Measurements from ENCODE around the gene KRTAP9-7.
A peak's percentile ranks its signal among the peaks of the same experiment; 100 is the strongest.
"Not testable (repeated sequence)": the region's sequence is repeated elsewhere in the genome, so short reads cannot be mapped to it uniquely, and the experiment has no call there.

The KRTAP9-7 gene

GRCh38 chr17:41275648-41276190 is at the start of gene KRTAP9-7:
Gene KRTAP9-7, plus strand, starts transcription at chr17:41275698. Its CDS starts 0 bp downstream, at chr17:41275698.
- not testable (repeated sequence) for DNase-seq

- DNase-seq, result no peak
Measured at GRCh38 chr17:41226051-41226450, 49.4 kb upstream of the KRTAP9-7 start.

GRCh38 chr17:41226598-41227095 is 48.9 kb upstream of the KRTAP9-7 start, which contains the start of gene KRTAP9-2:
Gene KRTAP9-2, plus strand, starts transcription at chr17:41226648. Its CDS starts 7 bp downstream, at chr17:41226655.
- DNase-seq, result not testable (repeated sequence)

GRCh38 chr17:41230094-41230493 is 45.4 kb upstream of the KRTAP9-7 start:
- DNase-seq, result no peak

- no peak for DNase-seq
Measured at GRCh38 chr17:41231731-41232130, 43.8 kb upstream of the KRTAP9-7 start.

- not testable (repeated sequence) for DNase-seq
Measured at GRCh38 chr17:41232399-41233105, 42.9 kb upstream of the KRTAP9-7 start, which contains the start of gene KRTAP9-3. Gene KRTAP9-3, plus strand, starts transcription at chr17:41232449. Its CDS starts 53 bp downstream, at chr17:41232502.

GRCh38 chr17:41237116-41237515 is 38.4 kb upstream of the KRTAP9-7 start:
- not testable (repeated sequence) for DNase-seq

- DNase-seq, result peak; percentile 9
Measured at GRCh38 chr17:41237949-41238437, 37.5 kb upstream of the KRTAP9-7 start, which contains the start of gene KRTAP9-8. Gene KRTAP9-8, plus strand, starts transcription at chr17:41237999. Its CDS starts 53 bp downstream, at chr17:41238052.

- not testable (repeated sequence) for DNase-seq
Measured at GRCh38 chr17:41246995-41247787, 28.3 kb upstream of the KRTAP9-7 start.

GRCh38 chr17:41249637-41250240 is 25.8 kb upstream of the KRTAP9-7 start, which contains the start of gene KRTAP9-4:
Gene KRTAP9-4, plus strand, starts transcription at chr17:41249687. Its CDS starts 34 bp downstream, at chr17:41249721.
- not testable (repeated sequence) for DNase-seq

GRCh38 chr17:41251261-41251660 is 24.2 kb upstream of the KRTAP9-7 start:
- no peak for DNase-seq

GRCh38 chr17:41254861-41255260 is 20.6 kb upstream of the KRTAP9-7 start:
- no peak for DNase-seq

- DNase-seq, result not testable (repeated sequence)
Measured at GRCh38 chr17:41255381-41256290, 19.9 kb upstream of the KRTAP9-7 start, which contains the start of gene KRTAP9-9. Gene KRTAP9-9, plus strand, starts transcription at chr17:41255384.

GRCh38 chr17:41256291-41256685 is 19.2 kb upstream of the KRTAP9-7 start:
- DNase-seq, result no peak

- no peak for DNase-seq
Measured at GRCh38 chr17:41258406-41258805, 17.1 kb upstream of the KRTAP9-7 start.

GRCh38 chr17:41263212-41263611 is 12.3 kb upstream of the KRTAP9-7 start:
- no peak for DNase-seq

- no peak for DNase-seq
Measured at GRCh38 chr17:41264599-41264998, 10.9 kb upstream of the KRTAP9-7 start.

GRCh38 chr17:41265078-41265477 is 10.4 kb upstream of the KRTAP9-7 start, which contains the start of gene KRTAP9-6:
Gene KRTAP9-6, plus strand, starts transcription at chr17:41265378. Its CDS starts 0 bp downstream, at chr17:41265378.
- no peak for DNase-seq

GRCh38 chr17:41267711-41268110 is 7.8 kb upstream of the KRTAP9-7 start:
- no peak for DNase-seq

- DNase-seq, result not testable (repeated sequence)
Measured at GRCh38 chr17:41271323-41271722, 4.2 kb upstream of the KRTAP9-7 start.

GRCh38 chr17:41271858-41272257 is 3.6 kb upstream of the KRTAP9-7 start:
- no peak for DNase-seq

All from RPMI8226 (cell line).